Endothelial cell of umbilical vein (primary cell): ENCODE measurements around the gene VEZT. TPM values are rescaled to one million over a fixed set of nuclear protein-coding genes. Genes with fewer than 3 reads are reported as not detected.

Experiments used
- BruUV-seq: library from RNA; stranded (reverse); fragments of 400-500 nt; replicated peaks from 2 replicates; lab custom pipeline; 2021; lab: Mats Ljungman, UMichigan
- CTCF ChIA-PET: fragments of 300-600, 350-600 bp; sonication (Branson Sonifier 250); formaldehyde crosslinking; loops from one replicate; lab custom pipeline; 2021; ENCODE audit warnings: antibody characterized with exemption, inconsistent platforms; lab: Charles Lee
- POLR2A ChIA-PET: fragments of 300-600, 350-600 bp; sonication (Branson Sonifier 250); formaldehyde crosslinking; loops from one replicate; lab custom pipeline; 2021; ENCODE audit warnings: antibody characterized with exemption, inconsistent platforms; lab: Charles Lee
- DNase-seq: peaks from one replicate; pipeline ENCODE4 v3.0.0-alpha.2; 2011; ENCODE audit warnings: low read depth, low spot score
- FAIRE-seq: peaks from 2 replicates; lab custom pipeline; 2011; peaks lifted over from hg19 to GRCh38; lab: Jason Lieb, UNC
- H2AFZ ChIP-seq: 2 replicates; pipeline ENCODE4 v1.6.0; 2012; ENCODE audit warnings: low read depth, low read length, control low read depth, inconsistent platforms
- H3K27ac ChIP-seq: 2 replicates; pipeline ENCODE4 v1.5.1; 2011; ENCODE audit warnings: low read depth, mild to moderate bottlenecking, control low read depth, low read length, moderate library complexity; ENCODE audit not compliant: insufficient read depth
- H3K27me3 ChIP-seq, 2 experiments: 2 replicates each; pipeline versions ENCODE4 v1.6.0 to v1.6.1; 2011; ENCODE audit warnings: low read length in 2 of 2, mixed read lengths in 1 of 2; ENCODE audit not compliant: control insufficient read depth in 2 of 2, insufficient read depth in 2 of 2
- H3K36me3 ChIP-seq, 2 experiments: 2 replicates in 1 of 2; 3 replicates in 1 of 2; pipeline ENCODE4 v1.5.1; 2011; ENCODE audit warnings: low read length in 2 of 2, mild to moderate bottlenecking in 1 of 2, moderate library complexity in 1 of 2; ENCODE audit not compliant: control insufficient read depth in 2 of 2, insufficient read depth in 2 of 2; ENCODE audit errors: extremely low read depth in 1 of 2
- H3K4me1 ChIP-seq: 3 replicates; pipeline ENCODE4 v1.5.1; 2011; ENCODE audit warnings: mild to moderate bottlenecking, low read length; ENCODE audit not compliant: control insufficient read depth, insufficient read depth; ENCODE audit errors: extremely low read depth
- H3K4me2 ChIP-seq: 2 replicates; pipeline ENCODE4 v1.6.1; 2011; ENCODE audit warnings: low read length, control low read depth, mixed read lengths; ENCODE audit not compliant: insufficient read depth
- H3K4me3 ChIP-seq, 3 experiments: fragments of 200-600 bp in 1 of 3; sonication (generic), shearing (Covaris generic) in 1 of 3; replicated peaks in 1 of 3; 2 replicates each; pipeline ENCODE4 v1.5.1; 2011 to 2016; ENCODE audit warnings: control low read depth in 3 of 3, low read length in 3 of 3, mild to moderate bottlenecking in 2 of 3, inconsistent platforms in 1 of 3, low read depth in 1 of 3, moderate library complexity in 1 of 3; ENCODE audit not compliant: insufficient read depth in 1 of 3
- H3K79me2 ChIP-seq: 2 replicates; pipeline ENCODE4 v1.6.0; 2012; ENCODE audit warnings: low read length, inconsistent platforms; ENCODE audit not compliant: control insufficient read depth, insufficient read depth
- H3K9ac ChIP-seq: replicated peaks from 2 replicates; pipeline ENCODE3; 2011; ENCODE audit warnings: low read length, control low read depth; ENCODE audit not compliant: insufficient read depth; ENCODE audit errors: extremely low read depth
- H3K9me1 ChIP-seq: replicated peaks from 3 replicates; pipeline ENCODE4 v1.6.0; 2011; ENCODE audit warnings: mild to moderate bottlenecking, low read length; ENCODE audit not compliant: control insufficient read depth, insufficient read depth; ENCODE audit errors: extremely low read depth
- H3K9me3 ChIP-seq: replicated peaks from 2 replicates; pipeline ENCODE4 v1.5.1; 2012; ENCODE audit warnings: low read length, inconsistent platforms; ENCODE audit not compliant: control insufficient read depth, insufficient read depth
- H4K20me1 ChIP-seq: replicated peaks from 2 replicates; pipeline ENCODE3; 2011; ENCODE audit warnings: mild to moderate bottlenecking, low read length; ENCODE audit not compliant: control insufficient read depth, insufficient read depth; ENCODE audit errors: extremely low read depth
- EZH2 ChIP-seq: IDR thresholded peaks from 2 replicates; pipeline ENCODE4 v1.6.1; 2012; ENCODE audit warnings: borderline replicate concordance, low read depth, mild to moderate bottlenecking, moderate library complexity, low read length, inconsistent platforms; ENCODE audit not compliant: severe bottlenecking
- FOS ChIP-seq: IDR thresholded peaks from 2 replicates; pipeline ENCODE4 v1.6.1; 2011; ENCODE audit warnings: mild to moderate bottlenecking, low read length, moderate library complexity, borderline replicate concordance; ENCODE audit not compliant: insufficient read depth
- GATA2 ChIP-seq: IDR thresholded peaks from 2 replicates; pipeline ENCODE4 v1.7.0; 2011; ENCODE audit warnings: low read depth, mild to moderate bottlenecking, moderate library complexity, mixed read lengths, low read length; ENCODE audit not compliant: insufficient read length, insufficient read depth
- JUN ChIP-seq: IDR thresholded peaks from 2 replicates; pipeline ENCODE4 v1.6.1; 2011; ENCODE audit warnings: borderline replicate concordance, low read depth; ENCODE audit not compliant: insufficient read length, insufficient read depth
- MYC ChIP-seq: IDR thresholded peaks from one replicate; pipeline ENCODE4 v1.6.1; 2011; ENCODE audit warnings: mild to moderate bottlenecking, low read depth, low read length
- POLR2A ChIP-seq: IDR thresholded peaks from 2 replicates; pipeline ENCODE4 v1.6.1; 2012; ENCODE audit warnings: low read depth, mild to moderate bottlenecking, control low read depth, low read length
- POLR2AphosphoS5 ChIP-seq: IDR thresholded peaks from 2 replicates; pipeline ENCODE4 v1.6.1; 2012; ENCODE audit warnings: low read depth, mild to moderate bottlenecking, control low read depth, low read length, moderate library complexity; ENCODE audit not compliant: insufficient read depth
- dilution Hi-C: fragments of 300-500 bp; cut with MboI; formaldehyde crosslinking; loops from one replicate; pipeline ENCODE4 v1.15.0; 2019; ENCODE audit warnings: low sequenced_read_pairs; ENCODE audit not compliant: extremely low pct_ligation_motif_present
- intact Hi-C: fragments of 100-400 bp; cut with micrococcal nuclease; formaldehyde crosslinking; loops from one replicate; pipeline ENCODE4 v1.10.0; 2022
- polyA plus RNA-seq, 4 experiments: library from polyadenylated mRNA; depleted of rRNA in 3 of 4; stranded (reverse) in 3 of 4; unstranded in 1 of 4; fragments of >200 nt; gene quantifications; 2 replicates each; pipeline versions ENCODE4 v1.2.1 to v1.2.3, GENCODE V29; 2011 to 2012; ENCODE audit warnings: missing spikeins in 1 of 4
- total RNA-seq: library from RNA; stranded (reverse); gene quantifications from 2 replicates; pipeline ENCODE4 v1.2.3, GENCODE V29; 2021
- TF ChIP-seq, protein P1 (sequence below), 2 donors: IDR thresholded peaks; 1 replicate in 1 of 2; 2 replicates in 1 of 2; pipeline ENCODE4 v1.5.1; 2011; ENCODE audit warnings: low read length in 2 of 2, mild to moderate bottlenecking in 2 of 2, moderate library complexity in 2 of 2, control low read depth in 1 of 2, inconsistent platforms in 1 of 2, low read depth in 1 of 2; ENCODE audit not compliant: insufficient read depth in 1 of 2; ENCODE audit errors: extremely low read depth in 1 of 2
- TF ChIP-seq, protein P2 (sequence below): IDR thresholded peaks from 2 replicates; pipeline ENCODE4 v1.6.1; 2011; ENCODE audit not compliant: insufficient read depth, insufficient read length

Gene VEZT
- total and polyA plus RNA-seq, 2 donors (not counting 3 experiments of a cell fraction or from before 2014, with no cell fraction given): 57.8 to 91.3 TPM

GRCh38 chr12:95185072-95185471, 32.5 kb upstream of the VEZT start:
- TF ChIP-seq, protein P1, sequence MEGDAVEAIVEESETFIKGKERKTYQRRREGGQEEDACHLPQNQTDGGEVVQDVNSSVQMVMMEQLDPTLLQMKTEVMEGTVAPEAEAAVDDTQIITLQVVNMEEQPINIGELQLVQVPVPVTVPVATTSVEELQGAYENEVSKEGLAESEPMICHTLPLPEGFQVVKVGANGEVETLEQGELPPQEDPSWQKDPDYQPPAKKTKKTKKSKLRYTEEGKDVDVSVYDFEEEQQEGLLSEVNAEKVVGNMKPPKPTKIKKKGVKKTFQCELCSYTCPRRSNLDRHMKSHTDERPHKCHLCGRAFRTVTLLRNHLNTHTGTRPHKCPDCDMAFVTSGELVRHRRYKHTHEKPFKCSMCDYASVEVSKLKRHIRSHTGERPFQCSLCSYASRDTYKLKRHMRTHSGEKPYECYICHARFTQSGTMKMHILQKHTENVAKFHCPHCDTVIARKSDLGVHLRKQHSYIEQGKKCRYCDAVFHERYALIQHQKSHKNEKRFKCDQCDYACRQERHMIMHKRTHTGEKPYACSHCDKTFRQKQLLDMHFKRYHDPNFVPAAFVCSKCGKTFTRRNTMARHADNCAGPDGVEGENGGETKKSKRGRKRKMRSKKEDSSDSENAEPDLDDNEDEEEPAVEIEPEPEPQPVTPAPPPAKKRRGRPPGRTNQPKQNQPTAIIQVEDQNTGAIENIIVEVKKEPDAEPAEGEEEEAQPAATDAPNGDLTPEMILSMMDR (IDR thresholded peaks at IDR 0.05; ENCODE audit: extremely low read depth in 1 of 2, insufficient read depth in 1 of 2, low read depth in 1 of 2, low read length in 2 of 2): no peak
- TF ChIP-seq MYC: no peak
- no peak for TF ChIP-seq POLR2A
- TF ChIP-seq FOS: no peak
- no peak for TF ChIP-seq GATA2
- TF ChIP-seq JUN: no peak
- TF ChIP-seq POLR2AphosphoS5: no peak
- TF ChIP-seq, protein P2, sequence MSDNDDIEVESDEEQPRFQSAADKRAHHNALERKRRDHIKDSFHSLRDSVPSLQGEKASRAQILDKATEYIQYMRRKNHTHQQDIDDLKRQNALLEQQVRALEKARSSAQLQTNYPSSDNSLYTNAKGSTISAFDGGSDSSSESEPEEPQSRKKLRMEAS: no peak
- TF ChIP-seq EZH2: no peak
- DNase-seq (no peak), FAIRE-seq (no peak)
- Histone ChIP-seq H3K4me3 (no peak overlapping the region), H3K27ac (no peak overlapping the region), H3K79me2 (no peaks in the 10 kb centered on the region), H3K9me3 (no peaks in the 10 kb centered on the region), H3K4me2 (no peak overlapping the region), H3K9ac (no peak overlapping the region), H3K27me3 (no peaks in the 10 kb centered on the region), H3K36me3 (no peaks in the 10 kb centered on the region), H3K9me1 (no peaks in the 10 kb centered on the region), H4K20me1 (no peaks in the 10 kb centered on the region), H2AFZ (no peak overlapping the region), H3K4me1 (no peaks in the 10 kb centered on the region)
- ChIA-PET POLR2A (no interaction called here), CTCF (interaction anchor here (1.0 kb wide), 1 partner anchor 32 kb away, joined by 3 read pairs; the partner anchor contains the start of gene FGD6)
- intact Hi-C loops (no loop called here), dilution Hi-C loops (no loop called here)
- BruUV-seq: no TSS peak
